ENCODE data around the gene KCTD7.
"Not testable (repeated sequence)": the region's sequence is repeated elsewhere in the genome, so short reads cannot be mapped to it uniquely, and the experiment has no call there.

Gene KCTD7

GRCh38 chr7:66628361-66629221 lies at the start of gene KCTD7:
TSS of gene KCTD7 (plus strand) at chr7:66628881. CDS start at chr7:66629065, 184 bp downstream.
- DNase-seq (ENCODE audit: low read depth in 1 of 2, low spot score in 1 of 2), result peak; percentile 84 to 93

DNA sequence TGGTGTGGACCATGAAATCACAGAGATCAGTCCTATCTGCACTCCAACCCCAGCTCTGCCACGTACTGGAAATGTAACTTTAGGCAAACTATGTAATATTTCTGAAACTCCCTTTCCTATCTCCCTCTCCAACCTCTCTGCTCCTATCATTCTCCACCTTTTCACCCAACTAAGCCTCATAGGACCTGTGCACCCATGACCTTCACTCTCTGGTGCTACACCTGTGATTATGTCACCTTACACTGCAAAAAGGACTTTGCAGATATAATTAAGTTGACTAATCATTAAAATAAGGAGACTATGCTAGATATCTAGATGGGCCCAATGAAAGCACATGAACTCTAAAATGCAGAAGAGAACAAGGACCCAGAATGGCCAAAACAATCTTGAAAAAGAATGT lies 48.3 kb upstream of the KCTD7 start:
- DNase-seq (ENCODE audit: low read depth in 1 of 2, low spot score in 1 of 2), result not testable (repeated sequence)

DNA sequence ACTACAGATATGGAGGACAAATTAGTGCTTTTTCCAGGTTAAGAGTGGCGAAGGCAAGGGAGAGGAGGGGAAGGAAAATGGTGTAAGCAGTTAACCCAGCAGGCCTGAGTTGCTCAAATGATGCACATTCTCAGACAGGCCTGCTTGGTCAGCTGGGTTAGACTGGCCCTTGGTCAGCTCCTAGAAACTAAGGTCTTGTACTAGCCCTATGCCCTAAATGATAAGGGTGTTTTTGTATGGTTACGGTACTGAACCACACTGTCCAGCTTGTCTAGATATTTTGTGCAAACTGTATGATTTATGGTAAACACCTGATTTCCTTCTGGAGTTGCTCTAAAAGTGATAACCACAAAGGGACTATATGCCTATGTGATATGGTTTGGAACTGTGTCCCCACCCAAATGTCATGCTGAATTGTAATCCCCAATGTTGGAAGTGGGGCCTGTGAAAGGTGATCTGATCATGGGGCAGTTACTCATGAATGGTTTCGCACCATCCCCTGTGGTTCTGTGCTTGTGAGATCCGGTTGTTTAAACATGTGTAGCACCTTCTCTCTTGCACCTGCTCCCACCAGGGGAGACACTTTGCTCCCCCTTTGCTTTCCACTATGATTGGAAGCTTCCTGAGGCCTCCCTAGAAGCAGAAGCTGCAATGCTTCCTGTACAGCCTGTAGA lies 45.7 kb upstream of the KCTD7 start:
- not testable (repeated sequence) for DNase-seq (ENCODE audit: low read depth in 1 of 2, low spot score in 1 of 2)

DNA sequence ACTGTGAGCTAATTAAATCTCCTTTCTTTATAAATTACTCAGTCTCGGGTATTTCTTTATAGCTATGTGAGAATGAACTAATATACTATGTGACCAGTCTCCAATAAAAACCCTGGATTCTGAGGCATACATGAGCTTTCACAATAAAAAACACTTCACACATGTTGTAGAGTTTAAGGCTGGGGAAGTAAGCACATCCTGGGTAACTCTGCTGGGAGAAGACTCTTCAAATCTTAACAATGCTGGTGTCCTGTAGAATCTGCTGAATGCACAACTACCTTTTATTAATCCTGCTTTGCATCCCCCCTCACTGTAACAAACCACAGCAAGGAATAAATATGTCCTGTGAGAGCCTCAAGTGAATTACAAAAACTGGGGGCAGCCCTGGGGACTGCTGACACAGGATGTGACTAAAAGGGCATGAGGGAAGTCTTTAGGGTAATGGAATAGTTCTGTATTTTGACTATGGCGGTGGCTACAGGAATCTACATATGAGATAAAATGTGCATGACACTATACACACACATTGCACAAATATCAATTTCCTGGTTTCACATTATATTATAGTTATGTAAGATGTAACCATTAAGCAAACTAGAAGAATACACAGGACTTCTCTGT lies 45.1 kb upstream of the KCTD7 start:
- DNase-seq (ENCODE audit: low read depth in 1 of 2, low spot score in 1 of 2), result no peak

GRCh38 chr7:66586181-66586580 lies 42.5 kb upstream of the KCTD7 start:
- DNase-seq (ENCODE audit: low read depth in 1 of 2, low spot score in 1 of 2), result no peak

GRCh38 chr7:66588226-66588625 lies 40.5 kb upstream of the KCTD7 start:
- DNase-seq (ENCODE audit: low read depth in 1 of 2, low spot score in 1 of 2), result not testable (repeated sequence)

- not testable (repeated sequence) for DNase-seq (ENCODE audit: low read depth in 1 of 2, low spot score in 1 of 2)
These were observed 39.7 kb upstream of the KCTD7 start for GRCh38 chr7:66588856-66589570.

- not testable (repeated sequence) for DNase-seq (ENCODE audit: low read depth in 1 of 2, low spot score in 1 of 2)
These were observed 38.2 kb upstream of the KCTD7 start for GRCh38 chr7:66590302-66591057.

- DNase-seq (ENCODE audit: low read depth in 1 of 2, low spot score in 1 of 2), result not testable (repeated sequence)
These were observed 37.5 kb upstream of the KCTD7 start for GRCh38 chr7:66591058-66591798.

DNA sequence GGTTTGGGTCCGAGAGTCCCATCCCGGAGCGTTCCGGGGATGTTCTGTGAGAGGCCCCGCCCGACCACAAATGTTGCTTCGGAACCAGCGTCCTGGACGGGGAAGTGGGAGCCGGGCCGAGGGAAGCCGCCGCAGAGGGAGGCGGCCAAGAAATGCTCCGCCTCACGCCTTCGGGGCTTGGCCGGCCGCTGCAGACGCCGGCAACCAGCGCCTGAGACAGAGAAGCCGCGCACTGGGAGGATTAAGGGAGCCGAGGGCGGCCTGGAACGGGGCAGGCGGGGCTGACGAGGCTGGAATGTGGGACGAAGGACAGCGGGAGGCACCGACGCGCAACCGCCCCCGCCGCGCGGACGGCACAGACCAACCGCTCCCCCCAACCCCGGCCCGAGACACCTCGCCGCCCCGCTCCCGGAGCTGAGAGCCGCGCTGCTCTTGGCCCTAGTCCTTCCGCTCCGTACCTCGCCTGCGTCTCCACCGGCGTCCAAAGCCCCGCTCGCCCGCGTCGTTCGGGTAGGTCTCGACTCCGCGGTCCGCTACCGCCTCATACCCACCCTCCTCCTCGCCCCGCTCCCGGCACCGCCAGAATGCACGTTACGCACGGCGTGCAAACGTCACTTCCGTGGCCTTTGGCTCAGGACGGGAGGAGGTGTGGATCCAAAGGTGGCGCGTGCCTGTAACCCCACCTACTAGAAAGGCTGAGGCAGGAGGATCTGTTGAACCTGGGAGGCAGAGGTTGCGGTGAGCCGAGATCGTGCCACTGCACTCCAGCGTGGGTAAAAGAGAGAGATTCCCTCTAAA lies 36.7 kb upstream of the KCTD7 start:
- DNase-seq (ENCODE audit: low read depth in 1 of 2, low spot score in 1 of 2), result peak; percentile 81

DNA sequence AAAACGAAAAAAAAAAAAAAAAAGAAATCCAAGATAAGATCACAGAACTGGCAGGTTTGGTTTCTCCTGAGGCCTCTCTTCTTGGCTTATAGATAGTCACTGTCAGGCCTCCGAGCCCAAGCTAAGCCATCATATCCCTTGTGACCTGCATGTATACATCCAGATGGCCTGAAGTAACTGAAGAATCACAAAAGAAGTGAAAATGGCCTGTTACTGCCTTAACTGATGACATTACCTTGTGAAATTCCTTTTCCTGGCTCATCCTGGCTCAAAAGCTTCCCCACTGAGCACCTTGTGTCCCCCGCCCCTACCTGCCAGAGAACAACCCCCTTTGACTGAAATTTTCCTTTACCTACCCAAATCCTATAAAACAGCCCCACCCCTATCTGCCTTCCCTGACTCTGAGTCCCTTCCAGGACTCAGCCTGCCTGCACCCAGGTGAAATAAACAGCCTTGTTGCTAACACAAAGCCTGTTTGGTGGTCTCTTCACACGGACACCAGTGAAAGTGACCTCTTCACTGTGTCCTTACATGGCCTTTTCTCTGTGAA lies 36.0 kb upstream of the KCTD7 start:
- not testable (repeated sequence) for DNase-seq (ENCODE audit: low read depth in 1 of 2, low spot score in 1 of 2)

- not testable (repeated sequence) for DNase-seq (ENCODE audit: low read depth in 1 of 2, low spot score in 1 of 2)
These were observed 34.6 kb upstream of the KCTD7 start for GRCh38 chr7:66594082-66594481.

- DNase-seq (ENCODE audit: low read depth in 1 of 2, low spot score in 1 of 2), result no peak
These were observed 31.2 kb upstream of the KCTD7 start for GRCh38 chr7:66597461-66597860.

GRCh38 chr7:66602159-66602558 lies 26.5 kb upstream of the KCTD7 start:
- no peak for DNase-seq (ENCODE audit: low read depth in 1 of 2, low spot score in 1 of 2)

- no peak for DNase-seq (ENCODE audit: low read depth in 1 of 2, low spot score in 1 of 2)
These were observed 24.5 kb upstream of the KCTD7 start for GRCh38 chr7:66604198-66604597.

GRCh38 chr7:66606540-66607291 lies 22.0 kb upstream of the KCTD7 start:
- DNase-seq (ENCODE audit: low read depth in 1 of 2, low spot score in 1 of 2), result not testable (repeated sequence)

GRCh38 chr7:66609176-66609575 lies 19.5 kb upstream of the KCTD7 start:
- no peak for DNase-seq (ENCODE audit: low read depth in 1 of 2, low spot score in 1 of 2)

- not testable (repeated sequence) for DNase-seq (ENCODE audit: low read depth in 1 of 2, low spot score in 1 of 2)
These were observed 14.1 kb upstream of the KCTD7 start for GRCh38 chr7:66614596-66614995.

Data from activated T-helper 1 cell treated with anti-CD3 and anti-CD28 coated beads, Interleukin-2, amount 50 U/mL, for 16 hours (primary cell).